ENCODE data around the gene SYT2.

SYT2 gene

GRCh38 chr1:202588503-202589189 is 121.6 kb downstream of the SYT2 start:
- TF ChIP-seq CTCF (IDR thresholded peaks at IDR 0.05) = no peak

DNA sequence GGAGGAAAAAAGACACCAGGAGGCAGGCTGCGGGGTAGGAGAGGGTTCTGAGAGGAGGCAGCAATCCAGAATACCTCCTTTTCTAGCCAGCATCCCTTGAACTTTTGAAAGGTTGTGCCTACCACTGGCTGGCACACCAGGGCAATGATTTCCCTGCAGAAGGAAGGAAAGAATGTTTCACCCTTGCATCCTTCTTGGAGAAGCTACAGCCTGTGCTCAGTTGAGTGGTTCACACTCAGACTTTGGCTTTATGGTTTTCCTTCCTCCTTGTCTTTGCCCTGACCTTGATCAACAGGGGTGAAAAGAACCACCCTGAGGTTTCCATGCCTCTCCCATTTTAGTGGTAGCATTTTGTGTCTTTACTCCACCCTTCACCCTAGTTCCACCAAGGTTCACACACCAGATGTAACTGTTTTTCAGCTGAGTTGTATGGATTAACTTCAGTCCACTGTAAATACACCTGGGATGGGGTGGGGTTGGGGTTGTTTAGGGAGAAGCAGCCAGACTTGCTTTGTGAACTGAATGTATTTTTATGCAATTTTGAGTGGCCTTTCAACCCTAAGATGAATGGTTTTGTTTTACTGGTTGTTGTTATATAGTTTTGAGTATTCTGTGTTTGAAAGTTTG is 122.3 kb downstream of the SYT2 start:
- no peak for TF ChIP-seq CTCF (IDR thresholded peaks at IDR 0.05)

DNA sequence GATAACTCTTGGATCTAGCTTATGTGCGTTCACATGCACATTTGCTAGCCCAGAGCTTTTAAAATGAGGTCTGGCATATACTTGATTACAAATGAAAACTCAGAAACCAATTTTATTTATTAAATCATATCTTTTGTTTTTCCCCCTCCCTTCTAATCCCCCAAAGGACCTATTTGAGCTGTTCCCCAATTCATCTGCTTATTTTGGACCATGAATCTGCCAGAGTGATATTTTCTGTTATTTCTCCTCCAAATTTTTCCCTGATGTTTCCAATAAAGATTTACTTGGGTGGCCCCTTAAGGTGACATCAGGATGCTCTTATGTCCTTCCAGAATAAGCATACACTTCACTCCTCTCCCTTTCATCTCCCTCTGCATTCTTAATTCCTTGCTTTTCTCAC is 123.4 kb downstream of the SYT2 start:
- no peak for TF ChIP-seq CTCF (IDR thresholded peaks at IDR 0.05)

- TF ChIP-seq CTCF (IDR thresholded peaks at IDR 0.05) = no peak
Measured at GRCh38 chr1:202586018-202586821, 124.0 kb downstream of the SYT2 start.

GRCh38 chr1:202585590-202585933 is 124.7 kb downstream of the SYT2 start:
- no peak for TF ChIP-seq CTCF (IDR thresholded peaks at IDR 0.05)

DNA sequence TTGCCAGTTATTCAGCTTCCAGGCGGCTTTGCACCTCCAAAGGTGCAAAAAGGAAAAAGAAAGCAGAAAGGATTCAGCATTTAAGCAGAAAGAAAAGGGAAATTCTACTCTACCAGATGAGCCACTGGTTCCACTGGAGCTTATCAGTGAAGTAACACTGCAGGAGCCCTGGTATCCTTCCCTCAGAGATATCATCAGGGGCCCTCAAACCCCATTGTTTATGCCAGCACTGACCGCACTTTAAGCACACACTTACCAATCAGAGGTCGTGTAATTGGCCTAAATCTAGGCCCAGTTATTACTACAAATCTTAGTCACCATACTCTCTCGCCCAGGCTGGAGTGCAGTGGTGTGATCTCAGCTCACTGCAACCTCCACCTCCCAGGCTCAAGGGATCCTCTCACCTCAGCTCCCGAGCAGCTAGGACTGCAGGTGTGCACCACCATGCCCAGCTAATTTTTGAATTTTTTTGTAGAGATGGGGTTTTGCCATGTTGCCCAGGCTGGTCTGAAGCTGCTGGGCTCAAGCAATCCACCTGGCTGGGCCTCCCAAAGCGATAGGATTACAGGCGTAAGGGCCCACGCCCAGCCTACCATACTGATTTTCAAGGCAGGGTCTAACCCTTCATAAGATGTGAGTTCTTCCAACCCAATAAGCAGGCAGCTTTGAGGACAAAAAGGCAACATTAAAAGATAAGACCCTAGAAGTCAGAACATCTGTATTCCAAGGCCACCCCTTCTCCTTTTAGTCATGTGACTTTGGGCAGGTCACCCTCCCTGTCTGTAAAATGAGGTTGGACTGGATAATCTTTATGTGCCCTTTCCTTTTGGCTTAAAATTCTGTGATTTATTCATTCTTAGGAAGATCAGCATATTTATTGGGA is 125.3 kb downstream of the SYT2 start:
- no peak for TF ChIP-seq CTCF (IDR thresholded peaks at IDR 0.05)

GRCh38 chr1:202580619-202581018 is 129.6 kb downstream of the SYT2 start:
- no peak for TF ChIP-seq CTCF (IDR thresholded peaks at IDR 0.05)

All from LNCAP (cell line).